DOHH2 (cell line): ENCODE data around the gene PTPRN2.

Source experiments
- H3F3A ChIP-seq: fragments of 200-600 bp; sonication (generic), shearing (Covaris generic); 2 replicates; pipeline ENCODE4 v1.6.0; 2016; ENCODE audit warnings: antibody characterized with exemption, mild to moderate bottlenecking; ENCODE audit not compliant: control insufficient read depth, insufficient read depth
- H3K27ac ChIP-seq: fragments of 200-600 bp; sonication (generic); 2 replicates; pipeline ENCODE4 v1.5.1; 2014; ENCODE audit warnings: low read depth, mild to moderate bottlenecking, low read length, moderate library complexity
- H3K27me3 ChIP-seq: fragments of 200-600 bp; sonication (generic); 2 replicates; pipeline ENCODE4 v1.6.1; 2014; ENCODE audit warnings: mild to moderate bottlenecking, low read length, mixed read lengths; ENCODE audit not compliant: control insufficient read depth
- H3K36me3 ChIP-seq: fragments of 200-600 bp; sonication (generic); 2 replicates; pipeline ENCODE4 v1.6.1; 2014; ENCODE audit warnings: mild to moderate bottlenecking, low read length, moderate library complexity, mixed read lengths; ENCODE audit not compliant: control insufficient read depth
- H3K4me1 ChIP-seq: fragments of 200-600 bp; sonication (generic); 2 replicates; pipeline ENCODE4 v1.6.1; 2014; ENCODE audit warnings: mild to moderate bottlenecking, low read length, mixed read lengths; ENCODE audit not compliant: control insufficient read depth
- H3K4me2 ChIP-seq: fragments of 200-600 bp; sonication (generic); 2 replicates; pipeline ENCODE4 v1.6.0; 2014; ENCODE audit warnings: mild to moderate bottlenecking, low read length, moderate library complexity
- H3K4me3 ChIP-seq: fragments of 200-600 bp; sonication (generic); 2 replicates; pipeline ENCODE4 v1.5.1; 2014; ENCODE audit warnings: mild to moderate bottlenecking, low read length, mixed read lengths
- H3K79me2 ChIP-seq: fragments of 200-600 bp; sonication (generic); 2 replicates; pipeline ENCODE4 v1.6.1; 2014; ENCODE audit warnings: mild to moderate bottlenecking, low read length, mixed read lengths; ENCODE audit not compliant: control insufficient read depth
- H3K9me2 ChIP-seq: fragments of 200-600 bp; sonication (generic); replicated peaks from 2 replicates; pipeline ENCODE4 v1.6.1; 2014; ENCODE audit warnings: mild to moderate bottlenecking, low read length, mixed read lengths; ENCODE audit not compliant: control insufficient read depth
- H3K9me3 ChIP-seq: fragments of 200-600 bp; sonication (generic); 2 replicates; pipeline ENCODE4 v1.6.1; 2014; ENCODE audit warnings: antibody characterized with exemption, low read length, mixed read lengths; ENCODE audit not compliant: control insufficient read depth, insufficient read depth
- H4K20me1 ChIP-seq: fragments of 200-600 bp; sonication (generic); 2 replicates; pipeline ENCODE4 v1.6.0; 2014; ENCODE audit warnings: low read depth, mild to moderate bottlenecking, antibody characterized with exemption, low read length, moderate library complexity; ENCODE audit not compliant: control insufficient read depth, insufficient read depth
- CTCF ChIP-seq: fragments of 200-600 bp; sonication (generic); IDR thresholded peaks from one replicate; pipeline ENCODE4 v1.5.1; 2014; ENCODE audit warnings: antibody characterized with exemption, mild to moderate bottlenecking, low read depth, low read length; ENCODE audit not compliant: poor library complexity, severe bottlenecking
- EZH2phosphoT487 ChIP-seq: fragments of 200-600 bp; sonication (generic); IDR thresholded peaks from 2 replicates; pipeline ENCODE4 v1.6.1; 2017; ENCODE audit warnings: borderline replicate concordance, mild to moderate bottlenecking, antibody characterized with exemption, low read length, moderate library complexity, mixed read lengths

Gene PTPRN2

GRCh38 chr7:158260567-158261361 lies 326.9 kb downstream of the PTPRN2 start:
- Histone ChIP-seq H3K79me2 (no peaks in the 10 kb centered on the region), H3K4me1 (no peaks in the 10 kb centered on the region), H3K9me2 (no peaks in the 10 kb centered on the region), H3K9me3 (peaks cover 88% of the 10 kb centered on the region), H3K4me2 (no peak overlapping the region), H3K27me3 (no peaks in the 10 kb centered on the region), H3K36me3 (no peaks in the 10 kb centered on the region), H3K27ac (no peak overlapping the region), H3F3A (0 out of 2 replicates have a peak, but pooled peaks cover 5% of the 10 kb centered on the region), H3K4me3 (no peak overlapping the region), H4K20me1 (no peaks in the 10 kb centered on the region)
- TF ChIP-seq EZH2phosphoT487 = no peak
- no peak for TF ChIP-seq CTCF

GRCh38 chr7:158259671-158260418 lies 327.8 kb downstream of the PTPRN2 start:
- H3K4me3 ChIP-seq = no peak overlapping the region
- H3F3A ChIP-seq = 0 out of 2 replicates have a peak, but pooled peaks cover 5% of the 10 kb centered on the region
- no peaks in the 10 kb centered on the region for H3K36me3 ChIP-seq
- no peak overlapping the region for H3K4me2 ChIP-seq
- no peaks in the 10 kb centered on the region for H3K4me1 ChIP-seq
- no peaks in the 10 kb centered on the region for H4K20me1 ChIP-seq
- H3K9me2 ChIP-seq = no peaks in the 10 kb centered on the region
- no peak overlapping the region for H3K27ac ChIP-seq
- peaks cover 85% of the 10 kb centered on the region for H3K9me3 ChIP-seq
- TF ChIP-seq CTCF (no peak), EZH2phosphoT487 (no peak)
- no peaks in the 10 kb centered on the region for H3K79me2 ChIP-seq
- no peaks in the 10 kb centered on the region for H3K27me3 ChIP-seq

GRCh38 chr7:158259141-158259540 lies 328.5 kb downstream of the PTPRN2 start:
- H3K27me3 ChIP-seq = no peaks in the 10 kb centered on the region

More at GRCh38 chr7:158259141-158259540, 328.5 kb downstream of the PTPRN2 start:
- Histone ChIP-seq H3K36me3 (no peaks in the 10 kb centered on the region), H3K9me2 (no peaks in the 10 kb centered on the region), H4K20me1 (no peaks in the 10 kb centered on the region), H3K79me2 (no peaks in the 10 kb centered on the region), H3K9me3 (peaks cover 82% of the 10 kb centered on the region), H3K4me2 (no peak overlapping the region), H3K4me1 (no peaks in the 10 kb centered on the region), H3K27ac (no peak overlapping the region), H3K4me3 (no peak overlapping the region), H3F3A (0 out of 2 replicates have a peak, but pooled peaks cover 5% of the 10 kb centered on the region)
- TF ChIP-seq EZH2phosphoT487 (no peak), CTCF (no peak)
